ENCODE results near the gene ANKRD45. TPM values are rescaled to one million over a fixed set of nuclear protein-coding genes. Genes with fewer than 3 reads are reported as not detected.
"Not testable (repeated sequence)": the region's sequence is repeated elsewhere in the genome, so short reads cannot be mapped to it uniquely, and the experiment has no call there.

ANKRD45 gene
- total RNA-seq, 1 experiment from 2014 or later = 0.44 TPM

GRCh38 chr1:173568483-173568882, 101.2 kb downstream of the ANKRD45 start:
- RAD21 ChIA-PET (ENCODE audit: low non-redundant PET in 1 of 2, low total read pairs in 2 of 2, uncharacterized antibody in 2 of 2, unreplicated experiment in 2 of 2) = no interaction called here
- no peaks in the 10 kb centered on the region for H3K9me3 ChIP-seq (ENCODE audit: control insufficient read depth in 1 of 2, insufficient read depth in 1 of 2, low read depth in 1 of 2, low read length in 2 of 2)
- no peak overlapping the region for H3K27ac ChIP-seq (ENCODE audit: low read depth, low read length)
- no peaks in the 10 kb centered on the region for H3K36me3 ChIP-seq (ENCODE audit: control insufficient read depth in 1 of 2, insufficient read depth in 2 of 2, low read length in 2 of 2)
- no peaks in the 10 kb centered on the region for H4K20me1 ChIP-seq (ENCODE audit: insufficient read depth)
- DNase-seq (ENCODE audit: low read depth, low spot score) (no peak), ATAC-seq (no peak)
- CTCF ChIA-PET = no interaction called here
- intact Hi-C loops (cut with micrococcal nuclease) = no loop called here
- no peak for TF ChIP-seq EGR1 (IDR thresholded peaks at IDR 0.05; ENCODE audit: low read depth)
- TF ChIP-seq ZNF274 (IDR thresholded peaks at IDR 0.05; ENCODE audit: low read depth, low read length) = no peak
- TF ChIP-seq FOSL1 (IDR thresholded peaks at IDR 0.05; ENCODE audit: low read depth) = no peak
- no peak for TF ChIP-seq TCF7L2 (IDR thresholded peaks at IDR 0.05; ENCODE audit: borderline replicate concordance, extremely low read depth, insufficient read depth, insufficient read length)
- no peak for TF ChIP-seq POLR2AphosphoS5 (IDR thresholded peaks at IDR 0.05; ENCODE audit: low read depth, low read length)
- TF ChIP-seq RAD21 (IDR thresholded peaks at IDR 0.05; ENCODE audit: low read depth) = no peak
- no peak for TF ChIP-seq ZBTB33 (IDR thresholded peaks at IDR 0.05; ENCODE audit: extremely low read depth, insufficient replicate concordance, low read length)
- no peak for TF ChIP-seq SIN3A (IDR thresholded peaks at IDR 0.05; ENCODE audit: low read depth)
- no peak for TF ChIP-seq JUND (IDR thresholded peaks at IDR 0.05)
- TF ChIP-seq ELF1 (IDR thresholded peaks at IDR 0.05; ENCODE audit: borderline replicate concordance, low read depth) = no peak
- no peak for TF ChIP-seq CTCF (IDR thresholded peaks at IDR 0.05 in 2 of 3, conservative IDR thresholded peaks at IDR 0.05 in 1 of 3; ENCODE audit: borderline replicate concordance in 1 of 3, insufficient read depth in 1 of 3, low read depth in 2 of 3, low read length in 2 of 3)
- no peak for TF ChIP-seq EZH2 (IDR thresholded peaks at IDR 0.05)
- no peak for TF ChIP-seq MAX (IDR thresholded peaks at IDR 0.05)
- no peak for TF ChIP-seq POLR2A (IDR thresholded peaks at IDR 0.05; ENCODE audit: borderline replicate concordance, extremely low read depth, insufficient read depth, insufficient read length)
- no peak for TF ChIP-seq EZH2phosphoT487 (IDR thresholded peaks at IDR 0.05; ENCODE audit: borderline replicate concordance)
- no peak for TF ChIP-seq ATF3 (IDR thresholded peaks at IDR 0.05)
- H3K9ac ChIP-seq (ENCODE audit: low read length) = no peak overlapping the region
- H3K4me2 ChIP-seq (ENCODE audit: low read length) = no peak overlapping the region
- POLR2A ChIA-PET = no interaction called here
- no peak overlapping the region for H2AFZ ChIP-seq (ENCODE audit: low read depth, low read length, poor library complexity, severe bottlenecking)
- no TSS peak for BruUV-seq (replicated peaks)
- no peaks in the 10 kb centered on the region for H3K4me1 ChIP-seq (ENCODE audit: control insufficient read depth in 1 of 2, insufficient read depth in 2 of 2, low read length in 2 of 2)
- H3K79me2 ChIP-seq (ENCODE audit: insufficient read depth, low read length) = no peaks in the 10 kb centered on the region
- no peaks in the 10 kb centered on the region for H3K27me3 ChIP-seq (ENCODE audit: insufficient read depth, low read length)
- H3K9me2 ChIP-seq (ENCODE audit: insufficient read depth) = no peaks in the 10 kb centered on the region
- no peak overlapping the region for H3K4me3 ChIP-seq (replicated peaks in 1 of 2; ENCODE audit: low read depth in 1 of 2, low read length in 2 of 2)

- H3K9ac ChIP-seq (ENCODE audit: low read length); H3K36me3 ChIP-seq (ENCODE audit: control insufficient read depth in 1 of 2, insufficient read depth in 2 of 2, low read length in 2 of 2); H3K4me2 ChIP-seq (ENCODE audit: low read length); BruUV-seq (replicated peaks); H3K27me3 ChIP-seq (ENCODE audit: insufficient read depth, low read length); RAD21 ChIA-PET (ENCODE audit: low non-redundant PET in 1 of 2, low total read pairs in 2 of 2, uncharacterized antibody in 2 of 2, unreplicated experiment in 2 of 2); H2AFZ ChIP-seq (ENCODE audit: low read depth, low read length, poor library complexity, severe bottlenecking); H3K4me3 ChIP-seq (replicated peaks in 1 of 2; ENCODE audit: low read depth in 1 of 2, low read length in 2 of 2); H3K27ac ChIP-seq (ENCODE audit: low read depth, low read length); DNase-seq (ENCODE audit: low read depth, low spot score); H3K79me2 ChIP-seq (ENCODE audit: insufficient read depth, low read length); ATAC-seq; H3K9me2 ChIP-seq (ENCODE audit: insufficient read depth); POLR2A ChIA-PET; H3K9me3 ChIP-seq (ENCODE audit: control insufficient read depth in 1 of 2, insufficient read depth in 1 of 2, low read depth in 1 of 2, low read length in 2 of 2); intact Hi-C loops (cut with micrococcal nuclease); CTCF ChIA-PET; H3K4me1 ChIP-seq (ENCODE audit: control insufficient read depth in 1 of 2, insufficient read depth in 2 of 2, low read length in 2 of 2); H4K20me1 ChIP-seq (ENCODE audit: insufficient read depth): not testable (repeated sequence)
Observed at GRCh38 chr1:173563846-173564245, 105.8 kb downstream of the ANKRD45 start.

All from HCT116 (cell line).